GM23248 (cell line): ENCODE data around the gene MAST3. TPM values are rescaled to one million over a fixed set of nuclear protein-coding genes. Genes with fewer than 3 reads are reported as not detected.

Experiments
- DNase-seq: peaks from one replicate; pipeline ENCODE4 v3.0.0-alpha.2; 2015
- H2AFZ ChIP-seq: fragments of 200-600 bp; sonication (generic); 2 replicates; pipeline ENCODE4 v1.6.1; 2016; ENCODE audit warnings: antibody characterized with exemption
- H3F3A ChIP-seq: fragments of 200-600 bp; sonication (generic); 2 replicates; pipeline ENCODE4 v1.6.1; 2016; ENCODE audit warnings: mild to moderate bottlenecking, antibody characterized with exemption, mixed run types; ENCODE audit not compliant: insufficient read depth
- H3K27ac ChIP-seq: fragments of 200-600 bp; sonication (generic); 2 replicates; pipeline ENCODE4 v1.5.1; 2016; ENCODE audit warnings: mild to moderate bottlenecking
- H3K27me3 ChIP-seq: fragments of 200-600 bp; sonication (generic); replicated peaks from 2 replicates; pipeline ENCODE4 v1.6.1; 2016; ENCODE audit warnings: mild to moderate bottlenecking; ENCODE audit not compliant: insufficient read depth
- H3K36me3 ChIP-seq: fragments of 200-600 bp; sonication (generic); 2 replicates; pipeline ENCODE4 v1.6.1; 2016; ENCODE audit warnings: low read depth, mild to moderate bottlenecking
- H3K4me1 ChIP-seq: fragments of 200-600 bp; sonication (generic); 2 replicates; pipeline ENCODE4 v1.6.1; 2016; ENCODE audit warnings: mild to moderate bottlenecking; ENCODE audit not compliant: insufficient read depth
- H3K4me2 ChIP-seq: fragments of 200-600 bp; sonication (generic); one replicate; pipeline ENCODE4 v1.6.1; 2016; ENCODE audit warnings: mild to moderate bottlenecking; ENCODE audit not compliant: unreplicated experiment
- H3K4me3 ChIP-seq: fragments of 200-600 bp; sonication (generic); 2 replicates; pipeline ENCODE4 v1.5.1; 2016; ENCODE audit warnings: mild to moderate bottlenecking
- H3K79me2 ChIP-seq: fragments of 200-600 bp; sonication (generic); 2 replicates; pipeline ENCODE4 v1.6.1; 2016; ENCODE audit warnings: mild to moderate bottlenecking; ENCODE audit not compliant: insufficient read depth
- H3K9ac ChIP-seq: fragments of 200-600 bp; sonication (generic); 2 replicates; pipeline ENCODE4 v1.6.1; 2016; ENCODE audit warnings: mild to moderate bottlenecking
- H3K9me2 ChIP-seq: fragments of 200-600 bp; sonication (generic); 2 replicates; pipeline ENCODE4 v1.6.1; 2016; ENCODE audit warnings: mixed run types, mild to moderate bottlenecking, moderate library complexity; ENCODE audit not compliant: insufficient read depth
- H3K9me3 ChIP-seq: fragments of 200-600 bp; sonication (generic); one replicate; pipeline ENCODE4 v1.6.1; 2017; ENCODE audit warnings: low read depth
- H4K20me1 ChIP-seq: fragments of 200-600 bp; sonication (generic); 2 replicates; pipeline ENCODE4 v1.6.0; 2016; ENCODE audit not compliant: insufficient read depth
- EZH2 ChIP-seq: fragments of 200-600 bp; sonication (generic); IDR thresholded peaks from 2 replicates; pipeline ENCODE4 v1.6.1; 2018; ENCODE audit warnings: antibody characterized with exemption, mild to moderate bottlenecking; ENCODE audit not compliant: insufficient read depth, poor library complexity, severe bottlenecking
- EZH2phosphoT487 ChIP-seq: fragments of 200-600 bp; sonication (generic); IDR thresholded peaks from 2 replicates; pipeline ENCODE4 v1.6.1; 2018; ENCODE audit warnings: antibody characterized with exemption, moderate library complexity, mild to moderate bottlenecking, low read depth; ENCODE audit not compliant: insufficient read depth
- WGBS, 2 experiments: methylation state at CpG; one replicate each; pipeline ENCODE4 v1.1.6; 2015 to 2017; ENCODE audit warnings: low lambda C conversion rate in 2 of 2, low coverage in 1 of 2; ENCODE audit errors: missing lambda C conversion rate in 2 of 2; 5-methylcytosine and 5-hydroxymethylcytosine counted together
- in situ Hi-C: fragments of 300-500 bp; cut with MboI; formaldehyde crosslinking; loops from 2 replicates; pipeline ENCODE4 v1.15.0; 2020
- polyA plus RNA-seq: library from polyadenylated mRNA; unstranded; fragments of >200 nt; fragmentation: Nextera tagmentation; extraction: Ambion mirVana; gene quantifications from 2 replicates; pipeline ENCODE4 v1.2.1, GENCODE V29; 2016
- total RNA-seq: library from RNA; depleted of rRNA; stranded (reverse); fragments of >200 nt; shearing (Covaris generic); gene quantifications from 2 replicates; pipeline ENCODE4 v1.2.3, GENCODE V29; 2014

Gene MAST3
- total and polyA plus RNA-seq, 2 experiments from 2014 or later = 3.8 to 5.6 TPM

DNA sequence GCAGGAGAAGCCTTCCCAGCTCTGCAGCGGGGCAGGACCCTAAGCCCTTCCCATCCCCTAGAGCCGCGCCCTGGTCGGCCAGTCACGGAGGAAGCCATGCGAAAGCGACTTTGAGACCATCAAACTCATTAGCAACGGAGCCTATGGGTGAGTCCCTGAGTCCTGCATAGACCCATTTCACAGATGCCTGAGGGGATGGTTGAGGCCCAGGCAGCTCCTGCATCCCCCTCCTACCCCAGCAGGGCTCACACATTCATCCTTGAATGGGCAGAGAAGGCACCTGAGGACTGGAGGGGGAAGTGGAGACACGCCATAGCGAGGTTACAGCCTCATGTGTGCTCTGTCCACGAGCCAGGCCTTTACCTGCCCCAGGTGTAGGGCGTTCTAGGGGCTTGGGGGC lies 31.2 kb downstream of the MAST3 start:
- H3K9me2 ChIP-seq = no peaks in the 10 kb centered on the region
- no peaks in the 10 kb centered on the region; the same call in 1 of the 2 replicates for H3K36me3 ChIP-seq
- no peak overlapping the region for H3K4me2 ChIP-seq
- 94 to 95% methylated on average over 12 of the region's 12 CpGs for WGBS, 2 experiments
- no peak overlapping the region for H2AFZ ChIP-seq
- DNase-seq = no peak
- no peaks in the 10 kb centered on the region for H3F3A ChIP-seq
- TF ChIP-seq EZH2phosphoT487 (no peak), EZH2 (no peak)
- H3K79me2 ChIP-seq = no peaks in the 10 kb centered on the region
- H3K4me1 ChIP-seq = no peaks in the 10 kb centered on the region
- in situ Hi-C loops = no loop called here
- H3K9ac ChIP-seq = no peak overlapping the region
- H4K20me1 ChIP-seq = no peaks in the 10 kb centered on the region
- H3K4me3 ChIP-seq = no peak overlapping the region
- no peak overlapping the region for H3K27ac ChIP-seq
- no peaks in the 10 kb centered on the region for H3K9me3 ChIP-seq
- H3K27me3 ChIP-seq = no peaks in the 10 kb centered on the region

DNA sequence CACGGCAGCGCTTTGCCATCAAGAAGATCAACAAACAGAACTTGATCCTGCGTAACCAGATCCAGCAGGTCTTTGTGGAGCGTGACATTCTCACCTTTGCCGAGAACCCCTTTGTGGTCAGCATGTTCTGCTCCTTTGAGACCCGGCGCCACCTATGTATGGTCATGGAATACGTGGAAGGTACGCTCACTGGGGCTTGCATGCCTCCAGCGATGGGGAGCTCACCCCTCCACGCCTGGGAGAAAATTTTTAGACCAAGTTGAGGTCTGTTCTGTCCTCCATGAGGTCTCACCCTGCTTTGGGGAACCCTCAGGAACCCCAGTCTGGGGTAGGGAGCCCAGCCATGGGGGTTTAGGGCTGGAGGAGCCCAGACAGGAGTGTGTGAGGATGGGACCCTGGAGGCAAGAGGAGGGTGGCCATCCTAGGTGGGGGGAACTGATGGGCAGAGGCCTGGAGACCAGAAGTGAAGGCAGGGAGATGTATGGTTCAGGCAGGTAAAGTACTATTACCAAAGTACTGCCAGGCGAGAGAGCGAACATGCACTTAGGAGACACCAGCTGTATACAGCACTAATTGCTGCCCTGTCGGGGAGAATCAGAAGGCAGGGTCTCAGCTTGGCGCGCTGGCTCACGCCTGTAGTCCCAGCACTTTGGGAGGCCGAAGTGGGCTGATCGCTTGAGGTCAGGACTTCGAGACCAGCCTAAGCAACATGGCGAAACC lies 33.1 kb downstream of the MAST3 start:
- TF ChIP-seq EZH2phosphoT487 (no peak), EZH2 (no peak)
- DNase-seq = no peak
- no peaks in the 10 kb centered on the region for H3K4me1 ChIP-seq
- H4K20me1 ChIP-seq = no peaks in the 10 kb centered on the region
- H3F3A ChIP-seq = no peaks in the 10 kb centered on the region
- H3K27ac ChIP-seq = no peak overlapping the region
- H3K79me2 ChIP-seq = no peaks in the 10 kb centered on the region
- no peaks in the 10 kb centered on the region for H3K9me2 ChIP-seq
- 92% methylated on average over 21 of the region's 21 CpGs for WGBS, 2 experiments
- in situ Hi-C loops = no loop called here
- no peaks in the 10 kb centered on the region for H3K27me3 ChIP-seq
- no peak overlapping the region for H3K4me3 ChIP-seq
- no peak overlapping the region for H3K4me2 ChIP-seq
- no peak overlapping the region for H2AFZ ChIP-seq
- no peaks in the 10 kb centered on the region; the same call in 1 of the 2 replicates for H3K36me3 ChIP-seq
- no peaks in the 10 kb centered on the region for H3K9me3 ChIP-seq
- no peak overlapping the region for H3K9ac ChIP-seq

DNA sequence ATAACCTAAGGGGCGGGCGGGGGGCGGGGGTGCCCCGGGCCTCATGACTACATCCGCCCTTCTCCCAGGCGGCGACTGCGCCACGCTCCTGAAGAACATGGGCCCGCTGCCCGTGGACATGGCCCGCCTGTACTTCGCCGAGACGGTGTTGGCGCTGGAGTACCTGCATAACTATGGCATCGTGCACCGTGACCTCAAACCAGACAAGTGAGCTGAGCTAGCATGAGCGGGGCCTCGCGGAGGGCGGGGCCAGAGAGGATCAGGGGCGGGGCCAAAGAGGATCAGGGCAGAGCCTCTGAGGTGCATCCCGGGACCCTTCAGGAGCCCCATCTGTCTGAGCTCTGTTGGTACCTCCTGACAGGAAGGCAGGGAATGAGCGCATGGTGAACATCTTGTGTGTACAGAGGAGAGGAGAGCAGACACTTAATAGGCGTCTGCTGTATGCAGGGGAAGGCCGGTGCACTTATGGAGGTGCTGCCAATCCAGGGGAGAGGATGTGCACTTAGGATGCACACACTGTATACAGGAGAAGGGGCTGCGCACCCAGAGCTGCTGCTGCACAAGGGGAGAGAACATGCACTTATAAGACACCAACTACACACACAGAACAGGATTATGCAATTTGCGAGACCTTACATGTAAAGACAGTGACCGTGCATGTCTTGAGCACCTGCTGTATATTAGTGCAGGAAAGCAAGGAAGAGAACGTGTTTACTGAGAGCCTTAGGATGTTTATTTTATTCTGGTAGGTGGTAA lies 34.4 kb downstream of the MAST3 start:
- Histone ChIP-seq H3K36me3 (no peaks in the 10 kb centered on the region; the same call in 1 of the 2 replicates), H3K79me2 (no peaks in the 10 kb centered on the region), H3K27me3 (no peaks in the 10 kb centered on the region), H3F3A (no peaks in the 10 kb centered on the region), H3K9ac (no peak overlapping the region), H3K9me3 (no peaks in the 10 kb centered on the region), H3K9me2 (no peaks in the 10 kb centered on the region), H3K27ac (no peak overlapping the region), H4K20me1 (no peaks in the 10 kb centered on the region), H3K4me1 (no peaks in the 10 kb centered on the region), H3K4me2 (no peak overlapping the region), H2AFZ (no peak overlapping the region), H3K4me3 (no peak overlapping the region)
- no peak for DNase-seq
- 83 to 90% methylated on average over 24 to 31 of the region's 31 CpGs for WGBS, 2 experiments
- in situ Hi-C loops = no loop called here
- TF ChIP-seq EZH2 (no peak), EZH2phosphoT487 (no peak)

DNA sequence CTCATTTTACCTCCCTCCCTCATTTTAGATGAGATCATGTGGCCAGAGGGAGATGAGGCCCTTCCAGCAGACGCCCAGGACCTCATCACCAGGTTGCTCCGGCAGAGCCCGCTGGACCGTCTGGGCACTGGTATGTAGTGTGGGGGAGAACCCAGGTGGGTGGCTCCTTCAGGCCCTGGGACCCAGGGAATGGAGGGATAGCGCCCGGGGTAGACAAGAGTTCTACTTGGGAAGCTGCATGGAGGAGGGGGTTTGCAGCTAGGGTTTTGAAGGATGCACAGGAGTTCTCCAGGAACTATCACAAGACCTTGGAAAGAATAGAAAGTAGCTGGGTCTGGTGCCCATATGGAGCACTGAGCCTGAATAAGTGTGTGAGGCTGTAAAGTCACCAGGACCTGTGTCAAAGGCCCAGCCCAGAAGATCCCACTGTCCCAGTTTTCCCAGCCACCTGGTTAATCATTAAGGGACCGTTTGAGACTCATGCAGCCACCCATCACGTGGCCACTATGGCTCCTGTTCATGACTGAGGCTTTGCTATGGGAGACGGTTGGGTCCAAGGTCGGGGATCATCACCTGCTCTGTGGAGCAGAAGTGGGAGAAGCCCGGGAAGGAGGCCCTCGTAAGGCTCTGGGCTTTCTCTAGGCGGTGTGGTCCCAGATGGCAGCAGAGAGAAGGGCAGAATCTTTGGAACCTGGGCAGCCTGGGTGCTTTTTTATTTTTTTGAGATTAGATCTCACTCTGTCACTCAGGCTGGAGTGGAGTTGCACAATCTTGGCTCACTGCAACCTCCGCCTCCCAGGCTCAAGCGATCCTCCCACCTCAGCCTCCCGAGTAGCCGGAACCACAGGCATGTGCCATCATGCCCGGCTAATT lies 38.4 kb downstream of the MAST3 start:
- no peaks in the 10 kb centered on the region for H4K20me1 ChIP-seq
- H3K4me3 ChIP-seq = no peak overlapping the region
- H3K36me3 ChIP-seq = peaks cover 6% of the 10 kb centered on the region; the same call in 1 of the 2 replicates
- no peak for DNase-seq
- no peaks in the 10 kb centered on the region for H3K79me2 ChIP-seq
- no peaks in the 10 kb centered on the region for H3K9me3 ChIP-seq
- H3K9ac ChIP-seq = no peak overlapping the region
- H3K4me2 ChIP-seq = no peak overlapping the region
- no peak overlapping the region for H2AFZ ChIP-seq
- no peaks in the 10 kb centered on the region for H3F3A ChIP-seq
- no peak overlapping the region for H3K27ac ChIP-seq
- H3K9me2 ChIP-seq = no peaks in the 10 kb centered on the region
- no peaks in the 10 kb centered on the region for H3K4me1 ChIP-seq
- TF ChIP-seq EZH2phosphoT487 (no peak), EZH2 (no peak)
- in situ Hi-C loops = no loop called here
- H3K27me3 ChIP-seq = no peaks in the 10 kb centered on the region
- 86 to 88% methylated on average over 18 of the region's 18 CpGs for WGBS, 2 experiments
